ENCODE measurements around the gene COL4A2.

Gene COL4A2

GRCh38 chr13:110272651-110273050 lies 34.4 kb upstream of the COL4A2 start:
- DNase-seq = no peak

- DNase-seq = no peak
Observed at GRCh38 chr13:110273254-110273653, 33.8 kb upstream of the COL4A2 start.

GRCh38 chr13:110274687-110275086 lies 32.4 kb upstream of the COL4A2 start:
- DNase-seq = no peak

- DNase-seq = no peak
Observed at GRCh38 chr13:110275931-110276552, 31.0 kb upstream of the COL4A2 start.

- no peak for DNase-seq
Observed at GRCh38 chr13:110276553-110276950, 30.5 kb upstream of the COL4A2 start.

GRCh38 chr13:110277357-110277975 lies 29.6 kb upstream of the COL4A2 start:
- no peak for DNase-seq

GRCh38 chr13:110278859-110279258 lies 28.2 kb upstream of the COL4A2 start:
- DNase-seq = no peak

- no peak for DNase-seq
Observed at GRCh38 chr13:110279684-110280083, 27.4 kb upstream of the COL4A2 start.

GRCh38 chr13:110280231-110280813 lies 26.8 kb upstream of the COL4A2 start:
- DNase-seq = no peak

- no peak for DNase-seq
Observed at GRCh38 chr13:110280985-110281688, 25.9 kb upstream of the COL4A2 start.

GRCh38 chr13:110281736-110282135 lies 25.3 kb upstream of the COL4A2 start:
- DNase-seq = no peak

GRCh38 chr13:110282316-110282841 lies 24.7 kb upstream of the COL4A2 start:
- DNase-seq = no peak

GRCh38 chr13:110283736-110284517 lies 23.2 kb upstream of the COL4A2 start:
- no peak for DNase-seq

GRCh38 chr13:110284779-110285484 lies 22.2 kb upstream of the COL4A2 start:
- DNase-seq = no peak

GRCh38 chr13:110285991-110286832 lies 20.9 kb upstream of the COL4A2 start:
- DNase-seq = no peak

GRCh38 chr13:110286833-110287819 lies 20.0 kb upstream of the COL4A2 start:
- no peak for DNase-seq

- no peak for DNase-seq
Observed at GRCh38 chr13:110289174-110289573, 17.9 kb upstream of the COL4A2 start.

GRCh38 chr13:110289661-110290060 lies 17.4 kb upstream of the COL4A2 start:
- DNase-seq = no peak

- no peak for DNase-seq
Observed at GRCh38 chr13:110290153-110290552, 16.9 kb upstream of the COL4A2 start.

- no peak for DNase-seq
Observed at GRCh38 chr13:110290826-110291225, 16.3 kb upstream of the COL4A2 start.
